HG03280 (cell line): Measurements from ENCODE around the gene USP3.

Experiments
- ATAC-seq: cut with Tn5 transposase; IDR thresholded peaks from one replicate; pipeline ENCODE4 v1.9.1; 2021; ENCODE audit warnings: mild to moderate bottlenecking, moderate library complexity; ENCODE audit not compliant: unreplicated experiment

USP3 gene

GRCh38 chr15:63538876-63539275, 34.5 kb downstream of the USP3 start:
- no peak for ATAC-seq

- no peak for ATAC-seq
These were observed 35.1 kb downstream of the USP3 start for GRCh38 chr15:63539521-63539920.

- ATAC-seq = no peak
These were observed 35.6 kb downstream of the USP3 start for GRCh38 chr15:63539998-63540397.

- ATAC-seq = no peak
These were observed 36.1 kb downstream of the USP3 start for GRCh38 chr15:63540449-63540848.

- ATAC-seq = no peak
These were observed 40.0 kb downstream of the USP3 start for GRCh38 chr15:63544258-63545026.

GRCh38 chr15:63545520-63545919, 41.1 kb downstream of the USP3 start:
- no peak for ATAC-seq

- no peak for ATAC-seq
These were observed 47.0 kb downstream of the USP3 start for GRCh38 chr15:63551400-63551799.

- no peak for ATAC-seq
These were observed 49.0 kb downstream of the USP3 start for GRCh38 chr15:63553388-63553791.

GRCh38 chr15:63554337-63554927, 50.0 kb downstream of the USP3 start:
- ATAC-seq = no peak

GRCh38 chr15:63555507-63555906, 51.1 kb downstream of the USP3 start:
- ATAC-seq = no peak

GRCh38 chr15:63556246-63556645, 51.9 kb downstream of the USP3 start:
- no peak for ATAC-seq

GRCh38 chr15:63556736-63557135, 52.3 kb downstream of the USP3 start:
- no peak for ATAC-seq

- no peak for ATAC-seq
These were observed 55.4 kb downstream of the USP3 start for GRCh38 chr15:63559753-63560152.

- ATAC-seq = no peak
These were observed 56.5 kb downstream of the USP3 start for GRCh38 chr15:63560741-63561448.

GRCh38 chr15:63564093-63564492, 59.7 kb downstream of the USP3 start:
- ATAC-seq = no peak

- no peak for ATAC-seq
These were observed 61.3 kb downstream of the USP3 start for GRCh38 chr15:63565536-63566186.

GRCh38 chr15:63572749-63573464, 68.5 kb downstream of the USP3 start:
- no peak for ATAC-seq

- ATAC-seq = no peak
These were observed 69.1 kb downstream of the USP3 start for GRCh38 chr15:63573533-63573932.

- ATAC-seq = no peak
These were observed 70.9 kb downstream of the USP3 start for GRCh38 chr15:63575312-63575711.

- no peak for ATAC-seq
These were observed 72.0 kb downstream of the USP3 start for GRCh38 chr15:63576441-63576840.

- no peak for ATAC-seq
These were observed 77.8 kb downstream of the USP3 start for GRCh38 chr15:63582179-63582578.
